Tibial artery (tissue), 4 donors: ENCODE data around the gene CLSTN1.
"Not testable (repeated sequence)": the region's sequence is repeated elsewhere in the genome, so short reads cannot be mapped to it uniquely, and the experiment has no call there.

Source experiments
- DNase-seq, 2 donors: peaks; one replicate each; pipeline ENCODE4 v3.0.0-alpha.2; 2019
- H3K27ac ChIP-seq, 2 donors: fragments of 200-600 bp; sonication (generic) in 1 of 2; 1 replicate in 1 of 2; 2 replicates in 1 of 2; pipeline ENCODE4 v1.5.1; 2018 to 2019; ENCODE audit warnings: mild to moderate bottlenecking in 1 of 2
- H3K27me3 ChIP-seq, 2 donors: fragments of 200-600 bp; sonication (generic) in 1 of 2; one replicate each; pipeline versions ENCODE4 v1.5.1 to v1.6.0; 2016 to 2019
- H3K36me3 ChIP-seq, 3 donors: fragments of 200-600 bp; sonication (generic) in 2 of 3; one replicate each; pipeline ENCODE4 v1.5.1; 2016 to 2019; ENCODE audit warnings: mild to moderate bottlenecking in 2 of 3
- H3K4me1 ChIP-seq, 4 donors: fragments of 200-600 bp; sonication (generic) in 2 of 4; 1 replicate in 3 of 4; 2 replicates in 1 of 4; pipeline ENCODE4 v1.5.1; 2016 to 2019
- H3K4me3 ChIP-seq, 2 donors: fragments of 200-600 bp; sonication (generic) in 1 of 2; 1 replicate in 1 of 2; 2 replicates in 1 of 2; pipeline ENCODE4 v1.5.1; 2018 to 2019; ENCODE audit warnings: mild to moderate bottlenecking in 2 of 2
- H3K9me3 ChIP-seq, 3 donors: fragments of 200-600 bp; sonication (generic) in 1 of 3; one replicate each; pipeline ENCODE4 v1.5.1; 2016 to 2019
- intact Hi-C: fragments of 100-400 bp; cut with DNase I; formaldehyde crosslinking; loops from one replicate; pipeline ENCODE4 v1.15.0; 2023; ENCODE audit warnings: low total_unique reads
- TF ChIP-seq, protein P1 (sequence below), 2 experiments: fragments of 200-600 bp in 1 of 2; fragments of 450-650 bp in 1 of 2; IDR thresholded peaks; one replicate each; pipeline ENCODE4 v1.5.1; 2017 to 2019; ENCODE audit warnings: antibody characterized with exemption in 2 of 2, mild to moderate bottlenecking in 1 of 2, moderate library complexity in 1 of 2

CLSTN1 gene

GRCh38 chr1:9766759-9767442 lies 56.9 kb downstream of the CLSTN1 start:
- no peaks in the 10 kb centered on the region for H3K4me1 ChIP-seq
- no peaks in the 10 kb centered on the region for H3K9me3 ChIP-seq
- no peak overlapping the region for H3K27ac ChIP-seq
- TF ChIP-seq, protein P1, sequence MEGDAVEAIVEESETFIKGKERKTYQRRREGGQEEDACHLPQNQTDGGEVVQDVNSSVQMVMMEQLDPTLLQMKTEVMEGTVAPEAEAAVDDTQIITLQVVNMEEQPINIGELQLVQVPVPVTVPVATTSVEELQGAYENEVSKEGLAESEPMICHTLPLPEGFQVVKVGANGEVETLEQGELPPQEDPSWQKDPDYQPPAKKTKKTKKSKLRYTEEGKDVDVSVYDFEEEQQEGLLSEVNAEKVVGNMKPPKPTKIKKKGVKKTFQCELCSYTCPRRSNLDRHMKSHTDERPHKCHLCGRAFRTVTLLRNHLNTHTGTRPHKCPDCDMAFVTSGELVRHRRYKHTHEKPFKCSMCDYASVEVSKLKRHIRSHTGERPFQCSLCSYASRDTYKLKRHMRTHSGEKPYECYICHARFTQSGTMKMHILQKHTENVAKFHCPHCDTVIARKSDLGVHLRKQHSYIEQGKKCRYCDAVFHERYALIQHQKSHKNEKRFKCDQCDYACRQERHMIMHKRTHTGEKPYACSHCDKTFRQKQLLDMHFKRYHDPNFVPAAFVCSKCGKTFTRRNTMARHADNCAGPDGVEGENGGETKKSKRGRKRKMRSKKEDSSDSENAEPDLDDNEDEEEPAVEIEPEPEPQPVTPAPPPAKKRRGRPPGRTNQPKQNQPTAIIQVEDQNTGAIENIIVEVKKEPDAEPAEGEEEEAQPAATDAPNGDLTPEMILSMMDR (IDR thresholded peaks at IDR 0.05) = no peak
- no peak overlapping the region for H3K4me3 ChIP-seq
- no peaks in the 10 kb centered on the region for H3K27me3 ChIP-seq
- intact Hi-C loops = no loop called here
- H3K36me3 ChIP-seq = peaks cover 0 to 27% (median 6%) of the 10 kb centered on the region in 3 donors
- DNase-seq = no peak

DNA sequence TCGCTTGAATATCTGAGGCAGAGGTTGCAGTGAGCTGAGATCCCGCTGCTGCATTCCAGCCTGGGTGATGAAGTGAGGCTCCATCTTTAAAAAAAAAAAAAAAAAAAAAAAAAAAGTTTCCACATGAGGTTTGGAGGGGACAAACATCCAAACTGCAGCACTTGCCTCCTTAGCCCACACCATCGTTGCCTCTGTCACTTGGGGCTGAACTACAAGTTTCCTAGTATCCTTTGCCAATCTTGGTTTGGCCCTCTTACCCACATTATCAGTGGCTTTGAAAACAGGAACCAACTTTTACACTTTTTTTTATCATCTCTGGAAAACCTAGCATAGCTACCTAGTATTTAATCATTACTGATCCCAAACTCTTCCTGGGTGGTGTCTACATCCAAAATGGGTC lies 59.2 kb downstream of the CLSTN1 start:
- no peak for DNase-seq
- intact Hi-C loops = no loop called here
- Histone ChIP-seq H3K9me3 (no peaks in the 10 kb centered on the region), H3K27ac (no peak overlapping the region), H3K4me1 (no peaks in the 10 kb centered on the region), H3K4me3 (no peak overlapping the region), H3K27me3 (no peaks in the 10 kb centered on the region), H3K36me3 (peaks cover 0 to 19% (median 9%) of the 10 kb centered on the region in 3 donors)
- TF ChIP-seq, protein P1 (IDR thresholded peaks at IDR 0.05) = no peak

DNA sequence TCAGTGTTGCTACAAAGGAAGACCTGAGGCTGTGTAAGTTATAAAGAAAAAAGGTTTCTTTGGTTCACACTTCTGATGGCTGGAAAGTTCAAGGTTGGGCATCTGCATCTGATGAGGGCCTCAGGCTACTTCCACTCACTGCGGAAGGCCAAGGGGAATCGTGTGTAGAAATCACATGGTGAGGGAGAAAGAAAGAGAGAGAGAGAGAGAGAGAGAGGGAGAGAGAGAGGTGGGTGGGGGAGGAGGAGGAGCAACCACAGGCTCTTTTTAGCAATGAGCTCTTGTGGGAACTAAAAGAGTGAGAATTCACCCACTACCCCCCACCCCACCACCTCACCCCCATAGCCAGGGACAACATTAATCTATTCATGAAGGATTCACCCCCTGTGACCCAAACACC lies 59.9 kb downstream of the CLSTN1 start:
- H3K36me3 ChIP-seq = peaks cover 0 to 19% (median 9%) of the 10 kb centered on the region in 3 donors
- intact Hi-C loops = no loop called here
- no peak overlapping the region for H3K4me3 ChIP-seq
- peak in 1 of 2 donors; percentile 3 for DNase-seq
- TF ChIP-seq, protein P1 (IDR thresholded peaks at IDR 0.05) = no peak
- no peak overlapping the region for H3K27ac ChIP-seq
- no peaks in the 10 kb centered on the region for H3K4me1 ChIP-seq
- no peaks in the 10 kb centered on the region for H3K9me3 ChIP-seq
- no peaks in the 10 kb centered on the region for H3K27me3 ChIP-seq

DNA sequence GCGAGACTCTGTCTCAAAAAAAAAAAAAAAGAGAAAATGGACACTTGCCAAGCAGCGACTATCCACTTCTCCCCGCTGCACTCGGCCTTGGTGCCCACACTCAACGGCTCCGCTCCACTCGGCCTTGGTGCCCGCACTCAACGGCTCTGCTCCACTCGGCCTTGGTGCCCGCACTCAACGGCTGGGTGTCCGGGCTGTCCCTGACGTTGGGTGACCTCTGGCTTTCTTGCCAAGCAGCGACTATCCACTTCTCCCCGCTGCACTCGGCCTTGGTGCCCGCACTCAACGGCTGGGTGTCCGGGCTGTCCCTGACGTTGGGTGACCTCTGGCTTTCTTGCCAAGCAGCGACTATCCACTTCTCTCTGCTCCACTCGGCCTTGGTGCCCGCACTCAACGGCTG lies 61.3 kb downstream of the CLSTN1 start:
- DNase-seq, H3K4me3 ChIP-seq, H3K27me3 ChIP-seq, H3K9me3 ChIP-seq, intact Hi-C loops, H3K4me1 ChIP-seq, H3K27ac ChIP-seq: not testable (repeated sequence)
- peaks cover 0 to 19% (median 9%) of the 10 kb centered on the region in 3 donors for H3K36me3 ChIP-seq

DNA sequence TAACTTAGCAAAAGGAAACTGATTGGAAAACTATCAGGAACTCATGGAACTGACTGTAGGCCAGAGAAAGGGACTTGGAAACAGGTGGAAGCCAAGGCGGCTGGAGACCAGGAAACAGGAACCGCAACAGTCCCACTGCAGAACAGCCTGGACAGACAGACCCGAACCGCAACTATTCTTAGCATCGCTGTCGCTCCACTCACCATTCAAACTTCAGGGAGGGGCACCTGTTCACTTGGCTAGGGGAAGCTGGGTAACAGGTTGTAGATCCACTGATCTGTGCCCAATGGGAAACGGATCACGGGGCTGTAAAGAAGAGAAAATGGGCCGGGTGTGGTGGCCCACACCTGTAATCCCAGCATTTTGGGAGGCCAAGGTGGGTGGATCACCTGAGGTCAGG lies 61.9 kb downstream of the CLSTN1 start:
- no peaks in the 10 kb centered on the region for H3K9me3 ChIP-seq
- no peak for DNase-seq
- intact Hi-C loops = no loop called here
- H3K4me3 ChIP-seq = no peak overlapping the region
- peaks cover 0 to 19% (median 9%) of the 10 kb centered on the region in 3 donors for H3K36me3 ChIP-seq
- H3K27ac ChIP-seq = no peak overlapping the region
- no peaks in the 10 kb centered on the region for H3K4me1 ChIP-seq
- no peaks in the 10 kb centered on the region for H3K27me3 ChIP-seq
- TF ChIP-seq, protein P1 (IDR thresholded peaks at IDR 0.05) = no peak

- TF ChIP-seq, protein P1 (IDR thresholded peaks at IDR 0.05) = no peak
- Histone ChIP-seq H3K27me3 (no peaks in the 10 kb centered on the region), H3K27ac (no peak overlapping the region), H3K36me3 (peaks cover 0 to 19% (median 9%) of the 10 kb centered on the region in 3 donors), H3K4me1 (no peaks in the 10 kb centered on the region), H3K4me3 (no peak overlapping the region), H3K9me3 (no peaks in the 10 kb centered on the region)
- intact Hi-C loops = no loop called here
- DNase-seq = no peak
These were observed 62.9 kb downstream of the CLSTN1 start for GRCh38 chr1:9760824-9761223.
